Measurements from ENCODE around the gene PRR36.

GRCh38 chr19:7916103-7916954 lies 42.1 kb upstream of the PRR36 start:
- no peak for TF ChIP-seq POLR2A (IDR thresholded peaks at IDR 0.05)
- TF ChIP-seq CTCF (IDR thresholded peaks at IDR 0.05 in 8 of 11, conservative IDR thresholded peaks at IDR 0.05 in 3 of 11): no peak
